HEK293T (cell line): ENCODE data around the gene SLC66A2.

Source experiments
- CTCF ChIA-PET: fragments of 350-600 bp; formaldehyde crosslinking; extraction: SDS; loops from one replicate; lab custom pipeline; 2021; ENCODE audit warnings: antibody characterized with exemption, inconsistent platforms; lab: Yijun Ruan, JAX
- POLR2A ChIA-PET: fragments of 350-600 bp; formaldehyde crosslinking; extraction: SDS; loops from one replicate; lab custom pipeline; 2020; ENCODE audit warnings: antibody characterized with exemption, inconsistent platforms; lab: Yijun Ruan, JAX
- DNase-seq: peaks from one replicate; pipeline ENCODE4 v3.0.0; 2012; ENCODE audit warnings: mixed read lengths; ENCODE audit errors: extremely low spot score
- ARNT ChIP-seq: fragments of 450-650 bp; IDR thresholded peaks from 2 replicates; pipeline ENCODE4 v1.6.1; 2017; ENCODE audit warnings: mild to moderate bottlenecking
- BHLHE40 ChIP-seq: fragments of 450-650 bp; IDR thresholded peaks from 2 replicates; pipeline ENCODE4 v1.6.1; 2016; ENCODE audit warnings: mild to moderate bottlenecking, moderate library complexity, borderline replicate concordance
- CTBP1 ChIP-seq: fragments of 450-650 bp; IDR thresholded peaks from 2 replicates; pipeline ENCODE4 v1.6.1; 2016; ENCODE audit warnings: borderline replicate concordance
- ELF4 ChIP-seq: fragments of 450-650 bp; IDR thresholded peaks from 2 replicates; pipeline ENCODE4 v1.6.1; 2017; ENCODE audit warnings: antibody characterized with exemption
- FOXA1 ChIP-seq: fragments of 450-650 bp; IDR thresholded peaks from 2 replicates; pipeline ENCODE4 v1.6.1; 2016; ENCODE audit warnings: mild to moderate bottlenecking
- FOXK2 ChIP-seq: fragments of 450-650 bp; IDR thresholded peaks from 2 replicates; pipeline ENCODE4 v1.6.1; 2016; ENCODE audit warnings: mild to moderate bottlenecking
- FOXM1 ChIP-seq: fragments of 450-650 bp; IDR thresholded peaks from 2 replicates; pipeline ENCODE4 v1.6.1; 2017; ENCODE audit warnings: mild to moderate bottlenecking, borderline replicate concordance
- HDGF ChIP-seq: fragments of 450-650 bp; IDR thresholded peaks from 2 replicates; pipeline ENCODE4 v1.6.1; 2017; ENCODE audit warnings: antibody characterized with exemption, borderline replicate concordance
- L3MBTL2 ChIP-seq: fragments of 450-650 bp; conservative IDR thresholded peaks from 2 replicates; pipeline ENCODE4 v1.6.1; 2016; ENCODE audit warnings: mild to moderate bottlenecking
- LEF1 ChIP-seq: fragments of 450-650 bp; IDR thresholded peaks from 2 replicates; pipeline ENCODE4 v1.6.1; 2017; ENCODE audit warnings: mild to moderate bottlenecking, borderline replicate concordance
- NFRKB ChIP-seq: fragments of 450-650 bp; IDR thresholded peaks from 2 replicates; pipeline ENCODE4 v1.6.1; 2016; ENCODE audit warnings: mild to moderate bottlenecking, moderate library complexity
- PKNOX1 ChIP-seq: fragments of 450-650 bp; IDR thresholded peaks from 2 replicates; pipeline ENCODE4 v1.6.1; 2016
- SP1 ChIP-seq: fragments of 450-650 bp; IDR thresholded peaks from 2 replicates; pipeline ENCODE4 v1.6.1; 2017
- SUZ12 ChIP-seq: fragments of 450-650 bp; IDR thresholded peaks from 2 replicates; pipeline ENCODE4 v1.6.1; 2016; ENCODE audit warnings: mild to moderate bottlenecking
- TARDBP ChIP-seq: fragments of 450-650 bp; IDR thresholded peaks from 2 replicates; pipeline ENCODE4 v1.6.1; 2016
- ZNF384 ChIP-seq: fragments of 450-650 bp; IDR thresholded peaks from 2 replicates; pipeline ENCODE4 v1.6.1; 2016

Gene SLC66A2

DNA sequence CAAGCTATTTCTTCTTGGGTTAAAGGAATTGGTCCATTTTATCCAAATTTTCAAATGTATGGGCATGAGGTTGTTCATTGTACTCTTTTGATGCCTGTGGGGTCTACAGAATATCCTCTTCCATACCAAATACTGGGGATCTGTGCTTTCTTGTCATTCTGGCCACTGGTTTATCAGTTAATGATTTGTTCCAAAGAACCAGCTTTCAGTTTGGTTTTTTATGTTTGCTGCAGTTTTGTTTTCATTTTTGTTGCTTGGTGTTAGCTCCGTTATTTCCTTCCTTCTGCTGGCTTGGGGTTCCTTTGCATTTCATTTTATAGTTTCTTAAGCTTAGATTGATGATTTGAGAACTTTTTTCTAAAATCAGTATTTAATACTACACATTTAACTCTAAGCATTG, 45.5 kb downstream of the SLC66A2 start:
- TF ChIP-seq SUZ12 (no peak), L3MBTL2 (no peak), FOXM1 (no peak), HDGF (no peak), NFRKB (no peak), BHLHE40 (no peak), PKNOX1 (no peak), TARDBP (no peak), FOXK2 (no peak), ZNF384 (no peak), LEF1 (no peak), CTBP1 (no peak), SP1 (no peak), FOXA1 (no peak), ARNT (no peak), ELF4 (no peak)
- DNase-seq = no peak
- CTCF ChIA-PET = no interaction called here
- POLR2A ChIA-PET = no interaction called here

- POLR2A ChIA-PET = no interaction called here
- DNase-seq = no peak
- TF ChIP-seq SUZ12 (no peak), TARDBP (no peak), ZNF384 (no peak), LEF1 (no peak), FOXK2 (no peak), SP1 (no peak), FOXA1 (no peak)
- CTCF ChIA-PET = no interaction called here
Observed at GRCh38 chr18:79905389-79905911, 46.0 kb downstream of the SLC66A2 start.

DNA sequence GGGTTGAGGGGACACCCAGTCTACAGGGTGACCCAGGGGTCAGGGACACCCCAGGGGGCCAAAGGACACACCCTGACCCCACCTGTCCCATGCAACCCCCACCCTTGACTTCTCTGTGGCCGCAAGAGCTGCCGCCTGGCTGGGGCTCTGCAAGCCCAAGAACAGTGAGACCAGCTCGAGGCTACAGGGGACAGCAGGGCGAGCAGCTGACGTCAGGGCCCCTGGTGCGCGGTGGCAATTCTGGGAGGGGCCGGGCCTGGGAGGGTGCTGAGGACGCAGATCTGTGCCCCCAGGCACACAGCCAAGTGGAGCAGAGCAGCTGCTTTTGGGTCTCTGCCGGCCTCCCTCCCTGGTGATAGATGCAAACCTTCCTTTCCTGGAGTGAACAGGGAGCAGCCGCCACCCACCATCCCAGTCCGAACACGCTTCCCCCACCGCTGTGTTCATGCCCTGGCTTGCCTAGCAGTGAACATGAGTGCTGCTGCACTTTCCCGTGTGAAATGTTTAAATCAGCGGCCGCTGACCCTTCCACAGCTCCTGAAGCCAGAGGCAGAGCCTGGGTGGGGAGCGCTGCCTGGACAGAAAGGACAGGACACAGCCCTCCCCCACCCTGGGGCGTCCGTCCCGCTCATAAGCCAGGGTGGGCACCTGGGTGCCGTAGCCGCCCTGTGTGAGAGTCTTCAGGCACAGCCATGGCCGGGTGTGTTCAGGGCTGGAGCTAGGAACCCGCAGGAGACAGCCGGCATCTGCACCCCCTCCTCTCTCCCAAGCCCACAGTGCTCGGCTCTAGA, 46.9 kb downstream of the SLC66A2 start:
- ChIA-PET CTCF (no interaction called here), POLR2A (no interaction called here)
- no peak for TF ChIP-seq LEF1
- no peak for TF ChIP-seq SP1
- TF ChIP-seq ZNF384 = no peak
- no peak for TF ChIP-seq L3MBTL2
- no peak for TF ChIP-seq FOXM1
- DNase-seq = no peak

DNA sequence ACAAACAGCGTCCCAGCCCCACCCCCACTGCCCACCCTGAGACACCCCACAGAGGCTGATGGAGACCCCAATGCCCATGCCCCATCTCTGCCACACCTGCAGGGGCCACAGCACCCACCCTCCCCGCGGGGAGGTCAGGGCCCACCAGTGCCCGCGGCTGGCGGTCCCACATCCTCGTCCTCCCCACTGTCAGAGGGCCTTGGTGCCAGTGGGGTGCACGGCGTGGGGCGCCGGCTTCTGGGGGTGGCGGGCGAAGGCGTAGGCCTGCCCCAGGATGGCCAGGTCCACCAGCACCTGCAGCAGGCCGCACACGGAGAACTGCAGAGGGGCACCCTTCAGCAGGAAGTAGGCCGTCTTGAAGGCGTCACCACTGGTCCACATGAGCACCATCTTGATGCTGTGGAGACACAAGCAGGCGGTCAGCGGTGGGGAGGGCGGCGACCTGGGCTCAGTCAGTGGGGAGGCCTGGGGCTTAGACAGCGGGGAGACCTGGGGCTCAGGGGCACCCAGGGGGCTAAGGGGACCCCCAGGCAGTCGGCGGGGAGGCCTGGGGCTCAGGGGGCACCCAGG, 47.6 kb downstream of the SLC66A2 start:
- POLR2A ChIA-PET = no interaction called here
- TF ChIP-seq BHLHE40 (no peak), ELF4 (no peak), HDGF (no peak), TARDBP (no peak), L3MBTL2 (no peak), FOXA1 (no peak), NFRKB (no peak), LEF1 (no peak), FOXK2 (no peak), SUZ12 (no peak), ARNT (no peak), FOXM1 (no peak), ZNF384 (no peak), CTBP1 (no peak), PKNOX1 (no peak), SP1 (no peak)
- CTCF ChIA-PET = no interaction called here
- DNase-seq = no peak

DNA sequence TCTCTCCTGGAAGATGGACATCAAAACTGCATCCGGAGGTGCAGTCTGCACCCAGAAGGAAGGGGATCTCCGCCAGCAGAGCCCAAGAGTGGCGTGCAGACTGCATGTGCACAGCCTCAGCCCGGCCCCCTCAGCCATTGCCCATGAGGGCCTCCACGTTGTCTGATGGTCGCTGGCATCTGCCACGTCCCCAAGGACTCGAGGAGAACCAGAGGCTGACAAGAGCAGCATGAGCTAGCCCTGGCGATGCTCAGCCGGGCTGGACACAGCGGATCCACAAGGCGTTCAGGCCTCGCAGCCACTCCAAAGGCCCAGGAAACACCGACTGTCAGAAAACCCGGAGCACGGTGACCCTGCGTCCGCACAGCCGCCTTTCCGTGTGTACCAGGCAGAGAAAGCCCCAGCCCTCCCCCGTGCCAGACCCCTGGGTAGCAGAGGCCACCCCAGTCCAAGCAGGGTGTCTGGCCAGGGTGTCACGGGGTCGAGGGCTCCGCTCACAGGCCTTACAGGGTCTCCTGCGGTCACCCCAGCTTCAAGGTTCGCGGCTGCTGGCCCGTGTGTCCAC, 48.3 kb downstream of the SLC66A2 start:
- ChIA-PET POLR2A (no interaction called here), CTCF (no interaction called here)
- no peak for DNase-seq
- TF ChIP-seq FOXK2 (no peak), NFRKB (no peak), TARDBP (no peak), ARNT (no peak), ZNF384 (no peak)

DNA sequence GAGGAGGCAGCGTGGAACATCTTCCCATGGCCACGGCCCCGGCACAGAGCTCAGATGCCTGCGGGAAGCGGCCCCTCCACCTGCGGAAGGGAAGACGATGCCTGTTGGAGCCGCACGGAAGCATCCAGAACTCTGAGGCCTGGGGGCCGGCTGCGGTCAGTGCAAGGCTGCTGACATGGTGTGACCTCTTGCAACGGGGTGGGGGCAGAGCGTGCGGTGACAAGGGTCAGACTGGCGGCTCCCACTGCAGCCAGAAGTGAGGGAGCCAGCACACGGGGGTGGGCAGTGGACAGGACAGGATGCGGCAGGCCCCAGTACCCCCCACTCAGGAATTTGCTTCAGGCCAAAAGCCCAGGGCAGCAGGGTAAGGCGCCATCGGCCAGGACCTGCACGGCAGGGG, 48.8 kb downstream of the SLC66A2 start:
- TF ChIP-seq ELF4 (no peak), SUZ12 (no peak), HDGF (no peak), ZNF384 (no peak)
- POLR2A ChIA-PET = no interaction called here
- DNase-seq = no peak
- CTCF ChIA-PET = no interaction called here

DNA sequence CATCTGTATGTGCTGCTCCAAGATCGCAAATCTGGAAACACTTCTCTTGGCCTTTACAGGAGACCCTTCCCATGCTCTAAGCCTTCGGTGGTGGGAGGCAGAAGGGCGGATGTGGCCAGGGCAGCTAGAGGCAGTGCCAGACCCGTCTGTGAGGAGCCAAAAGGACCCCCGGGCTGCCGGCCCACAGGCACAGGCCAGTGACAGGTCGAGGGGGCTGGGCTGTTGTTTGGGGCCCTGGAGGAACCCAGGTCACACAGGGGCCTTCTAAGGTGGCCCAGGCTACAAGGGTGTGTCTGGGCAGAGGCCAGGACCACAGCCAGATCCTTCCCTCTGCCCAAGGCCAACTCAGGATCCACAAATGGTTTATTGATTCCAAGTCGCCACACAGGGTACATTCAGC, 49.4 kb downstream of the SLC66A2 start:
- CTCF ChIA-PET = no interaction called here
- TF ChIP-seq HDGF (no peak), ARNT (no peak), L3MBTL2 (no peak), ELF4 (no peak), FOXM1 (no peak), LEF1 (no peak), FOXK2 (no peak), PKNOX1 (no peak), FOXA1 (no peak), ZNF384 (no peak), CTBP1 (no peak), SUZ12 (no peak)
- POLR2A ChIA-PET = no interaction called here
- DNase-seq = no peak
